ENCODE data around the gene LRRC66.

Gene LRRC66, protein sequence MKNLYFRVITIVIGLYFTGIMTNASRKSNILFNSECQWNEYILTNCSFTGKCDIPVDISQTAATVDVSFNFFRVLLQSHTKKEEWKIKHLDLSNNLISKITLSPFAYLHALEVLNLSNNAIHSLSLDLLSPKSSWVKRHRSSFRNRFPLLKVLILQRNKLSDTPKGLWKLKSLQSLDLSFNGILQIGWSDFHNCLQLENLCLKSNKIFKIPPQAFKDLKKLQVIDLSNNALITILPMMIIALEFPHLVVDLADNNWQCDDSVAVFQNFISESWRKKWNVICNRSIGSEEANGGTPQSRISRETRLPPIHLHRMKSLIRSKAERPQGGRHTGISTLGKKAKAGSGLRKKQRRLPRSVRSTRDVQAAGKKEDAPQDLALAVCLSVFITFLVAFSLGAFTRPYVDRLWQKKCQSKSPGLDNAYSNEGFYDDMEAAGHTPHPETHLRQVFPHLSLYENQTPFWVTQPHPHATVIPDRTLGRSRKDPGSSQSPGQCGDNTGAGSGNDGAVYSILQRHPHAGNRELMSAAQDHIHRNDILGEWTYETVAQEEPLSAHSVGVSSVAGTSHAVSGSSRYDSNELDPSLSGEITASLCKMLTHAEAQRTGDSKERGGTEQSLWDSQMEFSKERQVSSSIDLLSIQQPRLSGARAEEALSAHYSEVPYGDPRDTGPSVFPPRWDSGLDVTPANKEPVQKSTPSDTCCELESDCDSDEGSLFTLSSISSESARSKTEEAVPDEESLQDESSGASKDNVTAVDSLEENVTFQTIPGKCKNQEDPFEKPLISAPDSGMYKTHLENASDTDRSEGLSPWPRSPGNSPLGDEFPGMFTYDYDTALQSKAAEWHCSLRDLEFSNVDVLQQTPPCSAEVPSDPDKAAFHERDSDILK

DNA sequence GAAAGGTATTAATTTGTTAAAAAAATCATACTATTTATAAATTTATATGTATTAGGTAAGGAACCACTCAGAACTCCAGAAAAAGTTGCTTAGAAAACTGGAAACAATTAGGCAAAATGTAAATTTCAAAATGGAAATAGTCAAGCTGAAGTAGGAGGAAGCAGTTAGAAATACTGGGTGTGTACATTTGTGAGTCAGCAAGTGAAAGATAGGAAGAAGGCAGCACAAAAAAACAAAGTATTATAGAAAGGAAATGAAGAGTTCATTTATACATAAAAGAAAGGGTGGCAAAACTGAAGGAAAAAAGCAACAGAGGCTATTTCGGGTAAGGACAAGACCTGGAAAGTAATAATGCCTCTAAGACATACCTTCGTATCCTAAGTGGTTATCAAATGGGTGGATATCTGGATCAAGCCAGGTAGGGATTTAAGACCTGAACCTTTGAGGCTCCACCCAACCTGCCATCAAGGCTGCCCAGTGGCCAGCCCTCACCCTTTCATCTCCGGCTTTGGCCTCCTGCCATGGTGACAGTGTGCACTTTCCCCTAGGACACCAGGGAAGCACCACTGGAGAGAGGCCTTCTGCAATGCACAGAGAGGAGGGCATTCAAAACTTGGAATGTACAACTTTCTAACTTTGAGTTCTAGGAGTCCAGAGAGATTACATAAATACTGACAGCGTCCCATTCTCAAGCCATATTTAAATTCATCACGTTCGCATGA, at the start of gene LRRC66:
TSS of gene LRRC66 (minus strand) at position 428 of the 722 bp plus-strand sequence. CDS start 2,750 bp downstream, outside the sequence.
- no peak for DNase-seq

DNA sequence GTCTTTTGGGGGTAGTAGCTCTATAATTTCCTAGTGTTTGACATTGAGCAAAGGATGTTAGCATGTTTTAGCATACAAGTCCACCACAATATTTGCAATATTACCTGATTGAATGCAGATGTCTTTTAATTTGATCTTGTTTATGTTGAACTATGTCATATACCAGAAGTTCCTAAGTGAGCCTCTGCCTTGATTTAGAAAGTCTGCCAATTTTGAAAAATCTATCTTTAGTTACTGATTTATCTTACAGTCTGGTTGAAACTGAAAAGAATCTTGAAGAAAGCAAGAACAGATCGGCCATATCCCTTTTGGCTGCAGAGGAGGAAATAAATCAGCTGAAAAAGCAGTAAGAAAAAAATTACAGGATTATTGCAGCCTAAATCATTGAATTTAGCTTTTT, 49.4 kb upstream of the LRRC66 start:
- DNase-seq: no peak

DNA sequence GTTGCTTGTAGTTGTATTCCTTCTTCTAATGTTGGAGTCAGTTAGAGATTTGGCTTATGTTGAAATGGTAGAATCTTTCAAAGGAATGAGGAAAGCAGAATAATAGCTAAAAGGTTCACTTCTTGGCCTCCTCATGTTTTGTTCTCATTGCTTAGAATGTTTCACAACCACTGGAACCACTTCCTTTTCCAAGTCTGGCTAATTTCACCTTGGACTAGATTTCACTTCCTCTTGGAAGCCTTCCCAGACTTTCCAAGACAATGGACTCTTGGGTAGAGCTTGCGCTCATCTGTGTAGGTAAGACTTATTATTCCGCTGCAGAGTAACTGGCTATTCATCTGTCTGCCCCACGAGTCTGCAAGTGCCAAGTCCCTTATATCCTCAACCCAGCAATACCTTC, 39.2 kb upstream of the LRRC66 start:
- DNase-seq: no peak

DNA sequence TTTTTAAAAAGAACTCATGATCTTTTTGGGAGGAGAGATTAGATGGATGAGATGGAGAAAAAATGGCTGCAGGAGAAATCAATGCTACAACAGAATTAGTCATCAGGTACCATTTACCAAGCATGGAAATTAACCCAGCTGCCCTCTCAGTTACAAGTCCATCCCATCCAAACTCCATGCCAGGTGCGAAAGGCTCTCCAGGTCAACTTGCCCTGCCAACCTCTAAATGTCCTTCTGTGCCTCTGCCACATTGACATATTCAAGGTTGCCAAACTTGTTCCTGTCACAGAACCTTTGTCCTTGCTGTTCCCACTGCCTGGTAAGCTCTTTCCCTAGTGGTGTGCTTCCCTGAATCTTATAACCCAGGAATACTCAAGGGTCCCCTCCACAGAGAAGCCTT, 38.1 kb upstream of the LRRC66 start:
- no peak for DNase-seq

DNA sequence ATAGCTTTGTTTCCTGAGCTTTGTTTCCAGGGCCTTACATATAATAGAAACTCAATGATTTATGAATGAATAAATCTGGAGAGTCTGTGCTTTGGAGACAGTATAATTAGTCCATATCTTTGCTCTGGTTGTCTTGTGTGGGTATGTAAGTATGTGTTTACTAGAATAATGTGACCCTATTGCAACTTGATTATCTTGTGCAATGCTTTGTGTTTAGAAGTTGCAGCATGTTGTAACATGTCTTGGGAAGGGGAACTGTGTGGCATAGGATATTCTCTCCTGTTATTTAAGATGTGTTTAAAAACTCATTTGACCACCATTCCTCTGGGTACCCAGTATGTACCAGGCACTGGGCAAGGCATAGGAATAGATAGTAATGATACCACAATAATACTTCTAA, 37.0 kb upstream of the LRRC66 start:
- no peak for DNase-seq

DNA sequence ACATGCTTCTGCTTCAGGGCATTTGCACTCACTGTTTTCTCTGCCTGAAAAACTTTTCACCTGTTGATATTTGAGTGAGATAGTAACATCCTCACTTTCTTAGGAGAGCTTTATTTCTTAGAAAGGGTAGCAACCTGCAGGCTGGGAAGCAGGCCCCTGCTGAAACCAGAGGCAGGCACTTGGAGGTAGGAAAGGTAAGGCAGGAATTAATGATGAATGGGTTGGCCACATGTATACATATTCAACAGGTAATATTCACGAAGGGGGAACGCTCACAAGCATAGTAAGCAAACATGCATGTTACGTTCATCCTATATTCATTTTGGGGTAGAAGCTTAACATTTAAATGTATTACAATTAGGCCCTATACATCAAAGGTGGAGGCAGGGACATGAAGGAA, 34.1 kb upstream of the LRRC66 start:
- DNase-seq: no peak

DNA sequence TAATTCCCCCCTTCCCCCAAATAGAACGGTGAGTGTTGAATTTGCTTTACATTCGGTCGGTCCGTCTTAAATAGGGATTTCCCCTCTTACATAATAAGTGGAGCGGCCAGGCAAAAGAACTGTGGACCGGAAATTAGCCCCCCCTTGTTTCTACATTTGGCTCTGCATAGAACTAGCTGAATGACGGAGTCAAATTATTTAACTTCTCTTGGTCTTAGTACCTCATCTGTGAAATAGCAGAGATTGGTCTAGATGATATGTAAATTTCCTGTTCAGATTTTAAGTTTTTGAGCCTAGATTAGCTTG, 32.3 kb upstream of the LRRC66 start:
- no peak for DNase-seq

DNA sequence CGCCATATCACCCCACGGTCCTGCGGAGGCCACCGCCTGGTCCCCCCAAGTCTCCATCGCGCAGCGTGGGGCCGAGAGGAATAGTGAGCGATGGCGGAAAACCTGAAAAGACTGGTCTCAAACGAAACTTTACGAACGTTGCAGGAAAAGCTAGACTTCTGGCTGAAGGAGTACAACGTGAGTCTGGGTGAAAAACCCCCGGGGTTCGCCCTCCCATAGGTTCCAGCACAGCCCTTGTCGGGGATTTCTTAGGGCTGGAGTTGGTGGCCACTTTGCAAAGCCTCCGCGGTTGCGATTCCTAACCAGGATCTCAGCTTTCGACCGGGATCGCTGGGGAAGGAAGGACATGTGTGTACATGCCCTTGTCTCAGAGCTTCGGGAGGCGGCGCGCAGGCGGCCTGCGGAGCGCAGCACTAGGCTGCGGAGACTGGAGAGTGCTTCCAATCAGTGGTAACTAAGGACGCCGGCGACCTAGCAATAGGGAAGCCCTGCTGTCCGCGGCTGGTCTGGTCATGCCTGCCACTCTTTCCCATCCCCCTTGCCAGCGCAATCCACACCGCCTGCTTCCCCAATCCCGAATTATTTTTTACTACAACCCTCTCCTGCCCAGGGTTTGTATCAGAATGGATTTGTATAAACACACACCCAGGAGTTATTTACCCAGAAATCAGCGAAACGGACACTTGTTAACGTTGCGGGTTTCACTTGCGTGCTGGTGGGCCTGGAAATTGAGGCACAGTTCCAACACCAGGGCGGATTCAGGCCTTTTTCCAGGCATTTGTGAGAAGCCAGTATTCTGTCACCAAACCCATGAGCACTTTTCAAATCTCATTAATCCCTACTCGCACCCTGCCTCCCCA, 31.7 kb upstream of the LRRC66 start:
- DNase-seq: no peak

DNA sequence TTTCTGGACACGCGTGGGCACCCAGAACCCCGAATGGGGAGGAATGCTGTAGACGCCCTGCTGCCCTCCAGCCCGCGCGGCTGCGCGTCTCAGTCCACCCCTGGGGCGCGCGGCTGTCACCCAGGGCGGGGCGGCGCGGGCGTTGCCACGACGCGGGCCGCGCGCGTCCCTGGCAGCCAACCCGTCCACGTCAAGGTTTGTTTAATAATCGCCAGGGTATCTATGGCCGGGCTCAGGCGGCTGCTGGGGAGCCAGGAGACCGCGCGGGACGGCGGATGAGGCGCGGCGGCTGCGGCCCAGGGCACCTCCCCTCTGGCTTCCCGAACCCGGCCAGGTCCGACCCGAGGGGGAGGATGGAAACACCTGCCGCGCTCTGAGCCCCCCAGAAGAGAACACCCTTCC, 31.1 kb upstream of the LRRC66 start, which contains the start of gene SPATA18:
TSS of gene SPATA18 (plus strand) at position 92 of the 402 bp plus-strand sequence. CDS start 401 bp downstream, outside the sequence.
- no peak for DNase-seq

DNA sequence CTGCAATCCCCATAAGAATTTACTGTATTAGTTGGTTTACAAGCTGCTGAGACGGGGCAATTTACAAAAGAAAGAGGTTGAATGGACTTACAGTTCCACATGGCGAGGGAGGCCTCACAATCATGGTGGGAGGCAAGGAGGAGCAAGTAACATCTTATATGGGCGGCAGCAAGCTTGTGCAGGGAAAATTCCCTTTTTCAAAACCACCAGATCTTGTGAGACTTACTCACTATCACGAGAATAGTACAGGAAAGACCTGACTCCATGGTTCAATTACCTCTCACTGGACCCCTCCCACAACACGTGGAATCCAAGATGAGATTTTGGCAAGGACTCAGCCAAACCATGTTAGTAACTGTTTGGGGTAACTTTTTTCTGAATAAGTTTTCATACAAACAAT, 29.1 kb upstream of the LRRC66 start:
- DNase-seq: no peak

DNA sequence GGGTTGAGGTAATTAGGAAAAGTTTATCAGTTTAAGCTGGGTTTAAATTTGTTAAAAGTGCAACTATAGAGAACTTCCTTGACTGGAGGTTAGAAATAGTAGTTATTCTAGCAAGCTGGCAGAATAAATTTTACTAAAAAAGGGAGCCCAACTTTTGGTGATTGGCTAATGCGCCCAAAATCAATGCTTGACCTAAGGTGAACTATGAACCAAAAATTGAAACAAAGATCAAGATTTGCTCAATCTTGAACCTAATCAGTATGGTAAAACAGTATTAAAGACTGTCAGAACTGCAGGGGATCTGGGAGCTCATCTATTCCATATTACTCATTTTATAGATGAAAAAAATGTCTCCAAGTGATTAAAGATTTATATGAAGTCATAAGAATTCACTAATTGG, 24.9 kb upstream of the LRRC66 start:
- DNase-seq: no peak

DNA sequence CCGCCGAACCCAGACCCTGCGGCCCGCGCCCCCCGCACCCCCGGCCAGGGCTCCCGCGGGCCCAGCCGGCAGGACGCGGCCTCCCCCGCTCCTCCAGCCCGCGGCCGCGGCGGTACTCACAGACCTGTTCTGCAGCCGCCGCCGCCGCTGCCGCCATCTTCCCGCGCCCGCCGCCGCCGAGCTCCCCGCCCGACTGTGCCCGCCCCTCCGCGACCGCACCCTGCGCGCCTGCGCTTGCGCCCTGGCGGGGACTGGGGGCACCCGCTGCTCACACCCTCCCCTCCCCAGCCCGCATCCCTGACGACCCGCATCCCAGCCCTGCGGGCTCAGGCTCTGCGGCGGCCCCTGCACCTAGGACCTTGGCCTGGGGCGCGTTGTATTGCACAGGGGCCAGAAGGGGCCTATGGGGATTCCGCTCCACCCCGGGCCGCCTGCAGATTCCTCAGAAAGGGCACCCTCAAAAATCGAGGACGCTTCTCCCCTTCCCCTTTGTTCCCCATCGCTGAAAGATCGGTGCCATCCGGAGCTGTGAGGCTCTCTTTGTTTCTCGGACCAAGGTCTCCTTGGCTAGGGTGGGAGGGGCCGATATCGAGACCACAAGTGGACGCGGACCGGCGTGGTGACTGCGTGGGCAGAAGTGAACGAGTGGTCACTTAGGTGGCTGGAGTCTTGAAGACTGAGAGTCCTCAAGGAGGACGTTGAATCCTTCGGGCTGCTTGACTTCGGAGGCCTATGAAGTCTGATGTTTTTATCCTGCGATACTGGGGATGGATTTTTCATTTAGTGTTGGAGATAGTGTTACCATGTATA, 18.1 kb upstream of the LRRC66 start, which contains the start of gene SGCB:
TSS of gene SGCB (minus strand) at position 197 of the 810 bp plus-strand sequence. CDS start at position 157, 40 bp downstream.
- no peak for DNase-seq

DNA sequence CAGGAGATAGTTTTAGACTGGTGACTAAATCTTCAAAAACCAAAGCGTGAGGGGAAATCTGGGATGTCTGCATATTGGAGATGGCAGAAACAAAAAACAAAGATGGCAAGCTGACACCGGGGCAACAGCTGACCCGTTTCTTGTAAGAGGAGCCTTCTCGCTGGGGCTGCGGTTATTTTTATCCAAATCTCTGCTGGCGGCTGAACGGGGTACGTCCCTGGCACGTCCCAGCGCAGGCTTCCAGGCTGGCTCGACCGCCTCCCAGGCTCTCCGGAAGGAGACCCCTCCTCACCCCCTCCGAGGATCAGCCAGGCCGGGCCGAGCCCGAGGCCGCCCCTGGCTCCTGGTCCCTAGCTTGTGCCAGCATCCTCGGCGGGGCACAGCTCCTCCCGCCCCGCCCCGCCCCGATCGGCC, 17.5 kb upstream of the LRRC66 start:
- no peak for DNase-seq

DNA sequence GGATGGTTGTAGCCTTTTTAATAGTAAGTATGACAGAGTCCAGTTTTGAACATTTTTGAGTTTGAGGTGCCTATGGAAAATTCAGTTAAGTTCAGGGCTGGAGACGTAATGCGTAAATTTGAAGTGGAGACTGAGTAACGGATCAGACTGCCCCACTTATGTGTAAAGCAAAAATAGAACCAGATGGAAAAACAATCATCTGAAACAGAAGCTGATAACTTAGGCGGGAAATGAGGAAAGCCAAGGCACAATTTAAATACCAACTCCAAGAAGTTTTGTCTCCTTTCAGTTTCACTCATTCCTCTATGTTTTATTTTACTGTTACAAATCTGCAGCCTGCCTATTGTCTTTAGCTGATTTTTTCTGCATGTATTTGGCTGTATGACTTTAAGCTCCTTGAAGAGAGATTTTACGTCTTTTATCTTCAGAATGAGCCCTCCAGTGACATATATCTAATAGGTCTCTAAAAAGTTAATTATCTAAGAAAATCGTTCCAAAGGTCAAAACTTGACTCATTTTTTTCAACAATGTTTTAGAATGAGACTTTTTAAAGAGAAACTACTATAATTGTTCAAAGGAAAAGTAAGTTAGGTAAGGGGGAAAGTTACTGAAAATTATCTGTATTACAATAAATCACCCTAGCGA, 16.8 kb upstream of the LRRC66 start:
- no peak for DNase-seq

DNA sequence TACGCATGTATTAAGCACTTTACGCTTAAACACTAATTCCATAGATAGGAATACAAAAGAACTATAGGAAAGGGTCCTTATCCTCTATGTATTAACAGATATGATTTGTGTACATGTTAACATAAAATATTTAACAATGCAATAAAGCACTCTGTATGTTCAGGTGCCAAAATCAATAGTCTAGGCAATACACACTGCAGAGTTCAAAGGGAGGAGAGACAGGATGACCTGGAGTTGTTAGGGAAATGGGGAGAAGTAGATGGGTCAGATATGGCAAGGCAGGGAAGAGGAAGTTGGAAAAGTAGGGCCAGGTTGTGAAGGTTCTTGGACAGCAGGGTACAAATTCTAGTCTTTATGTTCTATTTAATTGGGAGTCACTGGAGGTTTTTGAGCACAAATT, 15.0 kb upstream of the LRRC66 start:
- DNase-seq: no peak

DNA sequence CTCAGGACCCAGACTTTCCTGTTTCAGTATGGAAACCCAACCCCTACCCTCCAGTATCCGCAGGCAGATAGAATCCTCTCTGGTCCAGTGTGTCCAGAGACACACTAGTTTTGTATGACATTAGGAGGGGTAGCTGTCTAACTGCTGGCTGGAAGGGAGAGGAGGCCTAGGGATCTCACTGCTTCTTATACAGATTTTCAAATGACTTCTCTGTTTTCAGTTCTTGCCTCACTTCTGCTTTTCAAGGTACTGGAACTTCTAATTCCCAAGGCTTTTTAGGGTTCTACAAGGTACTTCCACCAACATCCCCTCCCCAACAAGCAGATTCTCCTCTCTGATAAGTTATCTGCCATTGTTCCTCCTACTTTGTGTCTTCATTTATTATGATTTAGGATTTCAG, 11.8 kb upstream of the LRRC66 start:
- DNase-seq: no peak

DNA sequence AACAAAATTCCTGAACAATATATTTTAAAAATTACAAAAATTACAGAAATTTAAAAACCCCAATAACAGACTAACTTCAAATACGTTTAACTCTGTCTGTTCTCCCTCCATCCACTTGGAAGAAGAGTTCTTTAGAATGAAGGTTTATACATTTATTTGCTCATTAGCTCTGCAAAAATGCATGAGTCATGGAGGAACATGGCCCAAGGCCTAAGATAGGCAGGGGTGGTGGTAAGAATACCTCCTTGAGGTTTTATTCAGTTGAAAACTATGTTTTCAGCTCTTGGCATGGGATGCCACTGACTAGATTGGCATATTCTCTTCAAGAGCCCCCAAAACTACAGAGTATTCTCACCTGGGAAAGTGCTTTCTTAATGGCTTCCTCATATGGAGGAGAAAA, 8.8 kb upstream of the LRRC66 start:
- DNase-seq: no peak

DNA sequence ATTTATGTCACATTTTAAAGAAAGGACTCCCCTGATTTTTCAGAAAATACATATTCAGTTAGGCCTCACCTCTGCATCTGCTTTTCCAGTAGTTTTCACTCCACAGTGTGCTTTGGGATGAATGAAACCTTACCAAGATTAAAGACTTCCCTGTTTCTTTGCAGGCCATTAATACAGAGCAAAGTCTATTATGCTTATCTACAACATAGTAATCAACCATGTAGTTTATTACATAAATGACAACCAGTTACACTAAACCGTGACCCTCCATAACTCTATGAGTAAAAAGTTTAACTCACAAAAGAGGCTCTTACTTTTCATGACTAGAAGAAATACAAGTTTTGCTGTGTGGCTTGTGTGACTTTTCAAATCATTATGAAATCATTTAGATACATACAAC, 2.3 kb downstream of the LRRC66 start:
- no peak for DNase-seq

DNA sequence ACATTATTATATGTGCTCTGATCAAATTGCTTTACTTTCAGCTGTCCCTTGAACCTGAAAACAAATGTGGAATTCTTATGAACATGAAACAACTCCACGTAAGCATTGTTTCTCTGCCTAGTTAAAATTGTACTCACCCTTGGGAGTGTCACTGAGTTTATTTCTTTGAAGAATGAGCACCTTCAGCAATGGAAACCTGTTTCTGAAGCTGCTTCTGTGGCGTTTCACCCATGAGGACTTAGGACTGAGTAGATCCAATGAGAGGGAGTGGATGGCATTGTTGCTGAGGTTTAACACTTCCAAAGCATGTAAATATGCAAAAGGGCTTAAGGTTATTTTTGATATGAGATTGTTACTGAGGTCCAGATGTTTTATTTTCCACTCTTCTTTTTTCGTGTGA, 3.2 kb downstream of the LRRC66 start:
- DNase-seq: no peak

DNA sequence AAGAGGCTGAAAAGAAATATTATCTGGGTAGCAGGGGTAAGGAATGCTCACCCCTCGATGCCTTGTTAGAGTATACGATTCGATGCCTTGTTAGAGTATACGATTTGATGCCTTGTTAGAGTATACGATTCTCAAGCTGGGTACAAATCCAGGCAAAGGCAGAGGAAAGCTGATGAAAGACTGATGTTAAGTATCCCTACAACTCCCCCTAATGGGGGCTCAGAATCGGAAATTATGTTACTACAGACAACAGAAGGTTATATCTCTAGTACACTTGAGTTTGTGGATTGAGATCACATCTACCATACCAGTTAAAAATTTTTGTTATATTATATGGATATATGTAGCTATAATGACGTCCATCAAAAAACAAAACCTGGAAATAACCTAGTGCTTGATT, 4.8 kb downstream of the LRRC66 start:
- no peak for DNase-seq

DNA sequence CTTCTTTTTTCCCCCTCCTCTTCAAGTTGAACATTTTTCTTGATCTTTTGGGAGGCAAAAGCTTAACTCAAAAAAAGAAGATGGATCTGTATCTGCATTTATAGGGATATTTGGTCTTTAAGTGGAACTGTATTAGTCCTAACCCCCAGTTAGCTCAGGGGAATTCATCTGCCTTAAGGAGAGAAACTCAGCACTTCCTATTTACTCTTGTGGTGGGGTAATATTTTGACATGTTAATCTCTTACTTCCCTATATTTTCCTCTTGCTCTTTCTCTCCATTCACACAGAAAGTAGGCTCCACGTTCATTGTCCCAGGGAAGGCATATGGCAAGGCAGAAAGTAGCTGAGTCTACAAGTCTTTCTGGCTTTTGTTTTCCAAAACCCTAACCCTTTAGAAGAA, 5.3 kb downstream of the LRRC66 start:
- DNase-seq: no peak
